ENCODE measurements around the gene TP53I13. TPM values are rescaled to one million over a fixed set of nuclear protein-coding genes. Genes with fewer than 3 reads are reported as not detected.

TP53I13 gene
- total RNA-seq, 2 experiments from 2014 or later: 20.8 to 27.5 TPM

GRCh38 chr17:29526322-29526721 is 42.2 kb upstream of the TP53I13 start:
- POLR2A ChIA-PET: no interaction called here
- Histone ChIP-seq H3K4me2 (ENCODE audit: low read length) (no peak overlapping the region), H3K4me1 (ENCODE audit: insufficient read depth, low read length, poor library complexity, severe bottlenecking) (no peaks in the 10 kb centered on the region), H3K4me3 (ENCODE audit: low read depth, low read length, poor library complexity, severe bottlenecking) (no peak overlapping the region), H3K9me2 (ENCODE audit: insufficient read depth, low read length) (no peaks in the 10 kb centered on the region), H3K79me2 (ENCODE audit: insufficient read depth, low read depth, low read length) (no peaks in the 10 kb centered on the region), H2AFZ (ENCODE audit: low read length) (no peak overlapping the region), H3K36me3 (ENCODE audit: insufficient read depth, low read length) (peaks cover 68% of the 10 kb centered on the region), H3K9me3 (ENCODE audit: low read length) (no peaks in the 10 kb centered on the region), H3K27ac (ENCODE audit: low read depth, low read length, poor library complexity, severe bottlenecking) (no peak overlapping the region), H4K20me1 (ENCODE audit: insufficient read depth, low read length) (no peaks in the 10 kb centered on the region)
- no peak for DNase-seq (ENCODE audit: low spot score)
- no peak for TF ChIP-seq CTCF (conservative IDR thresholded peaks at IDR 0.05; ENCODE audit: low read length)
- TF ChIP-seq EZH2phosphoT487 (IDR thresholded peaks at IDR 0.05; ENCODE audit: borderline replicate concordance, low read depth, low read length): no peak
- CTCF ChIA-PET (ENCODE audit: unreplicated experiment): no interaction called here
- no TSS peak for BruUV-seq (replicated peaks)
- intact Hi-C loops (cut with micrococcal nuclease; ENCODE audit: unreplicated experiment): no loop called here

- no TSS peak for BruUV-seq (replicated peaks)
- DNase-seq (ENCODE audit: low spot score): no peak
- Histone ChIP-seq H3K4me3 (ENCODE audit: low read depth, low read length, poor library complexity, severe bottlenecking) (no peak overlapping the region), H4K20me1 (ENCODE audit: insufficient read depth, low read length) (no peaks in the 10 kb centered on the region), H3K4me2 (ENCODE audit: low read length) (no peak overlapping the region), H3K9me3 (ENCODE audit: low read length) (no peaks in the 10 kb centered on the region), H3K36me3 (ENCODE audit: insufficient read depth, low read length) (peaks cover 79% of the 10 kb centered on the region), H2AFZ (ENCODE audit: low read length) (no peak overlapping the region), H3K9me2 (ENCODE audit: insufficient read depth, low read length) (no peaks in the 10 kb centered on the region), H3K27ac (ENCODE audit: low read depth, low read length, poor library complexity, severe bottlenecking) (no peak overlapping the region), H3K4me1 (ENCODE audit: insufficient read depth, low read length, poor library complexity, severe bottlenecking) (no peaks in the 10 kb centered on the region), H3K79me2 (ENCODE audit: insufficient read depth, low read depth, low read length) (no peaks in the 10 kb centered on the region)
- intact Hi-C loops (cut with micrococcal nuclease; ENCODE audit: unreplicated experiment): no loop called here
- TF ChIP-seq CTCF (conservative IDR thresholded peaks at IDR 0.05; ENCODE audit: low read length): no peak
- no peak for TF ChIP-seq EZH2phosphoT487 (IDR thresholded peaks at IDR 0.05; ENCODE audit: borderline replicate concordance, low read depth, low read length)
- POLR2A ChIA-PET: interaction anchor here (0.7 to 2.2 kb wide), 5 partner anchors 11 to 536 kb away, joined by 3 to 11 read pairs (median 3); no protein-coding TSS in a partner anchor
- CTCF ChIA-PET (ENCODE audit: unreplicated experiment): interaction anchor here (1.4 kb wide), 1 partner anchor 164 kb away, joined by 5 read pairs; no protein-coding TSS in a partner anchor
Observed at GRCh38 chr17:29533976-29534375, 34.5 kb upstream of the TP53I13 start.

GRCh38 chr17:29544066-29544465 is 24.4 kb upstream of the TP53I13 start:
- DNase-seq (ENCODE audit: low spot score): no peak

More at GRCh38 chr17:29544066-29544465, 24.4 kb upstream of the TP53I13 start:
- POLR2A ChIA-PET: no interaction called here
- no peaks in the 10 kb centered on the region for H3K4me1 ChIP-seq (ENCODE audit: insufficient read depth, low read length, poor library complexity, severe bottlenecking)
- no peaks in the 10 kb centered on the region for H3K9me2 ChIP-seq (ENCODE audit: insufficient read depth, low read length)
- H3K4me3 ChIP-seq (ENCODE audit: low read depth, low read length, poor library complexity, severe bottlenecking): no peak overlapping the region
- no peak overlapping the region for H3K27ac ChIP-seq (ENCODE audit: low read depth, low read length, poor library complexity, severe bottlenecking)
- H3K36me3 ChIP-seq (ENCODE audit: insufficient read depth, low read length): peaks cover 31% of the 10 kb centered on the region
- H2AFZ ChIP-seq (ENCODE audit: low read length): no peak overlapping the region
- intact Hi-C loops (cut with micrococcal nuclease; ENCODE audit: unreplicated experiment): no loop called here
- BruUV-seq (replicated peaks): no TSS peak
- no peaks in the 10 kb centered on the region for H3K9me3 ChIP-seq (ENCODE audit: low read length)
- CTCF ChIA-PET (ENCODE audit: unreplicated experiment): no interaction called here
- H4K20me1 ChIP-seq (ENCODE audit: insufficient read depth, low read length): no peaks in the 10 kb centered on the region
- no peak for TF ChIP-seq CTCF (conservative IDR thresholded peaks at IDR 0.05; ENCODE audit: low read length)
- TF ChIP-seq EZH2phosphoT487 (IDR thresholded peaks at IDR 0.05; ENCODE audit: borderline replicate concordance, low read depth, low read length): no peak
- no peaks in the 10 kb centered on the region for H3K79me2 ChIP-seq (ENCODE audit: insufficient read depth, low read depth, low read length)
- H3K4me2 ChIP-seq (ENCODE audit: low read length): no peak overlapping the region
